HG03175 (cell line): ENCODE measurements around the gene DDRGK1.

ENCODE experiments used
- ATAC-seq: cut with Tn5 transposase; IDR thresholded peaks from one replicate; pipeline ENCODE4 v1.9.1; 2021; ENCODE audit warnings: mild to moderate bottlenecking, moderate library complexity; ENCODE audit not compliant: unreplicated experiment

The DDRGK1 gene

DNA sequence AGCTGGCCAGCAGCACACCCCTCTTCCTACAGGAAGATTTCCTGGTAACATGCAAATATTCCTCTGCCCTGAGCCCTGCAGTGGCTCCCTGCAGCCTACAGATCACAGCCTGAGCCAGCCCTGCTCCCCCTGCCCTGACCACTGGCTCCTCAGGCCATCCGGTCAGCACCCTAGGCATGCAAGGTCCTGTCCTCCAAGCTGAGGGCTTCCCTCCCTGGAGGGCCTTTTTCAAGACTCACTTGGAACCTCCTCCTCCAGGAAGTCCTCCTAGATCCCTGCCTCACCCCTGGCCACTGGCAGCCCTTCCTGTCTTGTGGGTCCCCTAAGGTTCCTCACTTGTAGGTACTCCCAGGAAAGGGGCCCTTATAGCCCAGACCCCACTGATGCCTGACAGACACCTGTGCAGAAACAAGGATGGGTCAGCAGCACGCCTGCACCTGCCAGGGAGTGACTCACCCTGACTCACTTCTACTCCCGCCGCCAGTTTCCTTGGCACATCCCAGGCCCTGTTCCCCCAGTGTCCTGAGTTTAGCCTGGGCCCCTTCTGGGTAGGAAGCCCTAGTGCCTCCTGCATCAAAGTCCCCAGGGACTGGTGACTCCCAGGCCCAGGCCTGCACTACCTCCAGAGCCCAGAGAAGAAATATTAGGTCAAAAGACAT is 31.3 kb upstream of the DDRGK1 start:
- no peak for ATAC-seq

GRCh38 chr20:3233991-3234498 is 29.6 kb upstream of the DDRGK1 start:
- ATAC-seq = no peak

DNA sequence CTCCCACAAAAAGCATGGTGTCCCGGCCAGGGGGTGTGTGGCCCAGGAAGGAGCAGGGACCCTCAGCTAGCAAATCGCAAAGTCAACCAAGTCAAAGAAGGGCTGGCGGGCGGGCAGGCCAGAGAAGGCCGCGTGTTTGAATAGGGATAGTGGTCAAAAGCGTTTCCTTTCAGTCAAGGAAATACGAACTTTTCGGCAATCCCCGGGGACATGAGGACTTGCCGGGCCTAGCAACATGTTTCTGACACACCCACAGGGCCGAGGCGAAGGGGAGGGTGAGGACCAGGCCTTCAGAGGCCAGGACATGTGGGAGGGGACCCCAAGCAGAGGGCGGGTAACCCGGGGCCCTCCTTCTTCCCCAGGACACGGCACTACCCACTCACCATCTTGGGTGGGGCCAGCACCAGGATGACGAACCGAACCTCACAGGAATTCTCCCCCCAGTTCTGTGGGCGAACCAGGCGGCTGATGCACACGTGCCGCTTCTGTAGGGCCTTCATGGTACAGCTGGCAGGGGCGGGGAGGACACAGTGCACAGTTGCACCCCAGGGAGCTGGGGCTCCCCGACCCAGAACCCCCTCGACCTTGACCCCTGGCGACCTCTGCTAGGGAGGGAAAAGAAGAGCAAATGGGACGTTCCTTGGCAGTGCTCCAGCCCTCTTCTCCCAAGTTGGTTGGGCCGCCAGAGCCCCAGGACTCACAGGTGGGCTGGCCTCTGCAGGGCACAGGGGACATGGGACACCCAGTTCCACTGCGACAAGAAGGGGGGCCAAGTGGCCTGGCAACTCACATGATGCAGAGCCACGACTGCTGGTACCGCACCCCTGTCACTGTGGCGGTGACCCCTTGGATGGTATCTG is 28.9 kb upstream of the DDRGK1 start:
- no peak for ATAC-seq

DNA sequence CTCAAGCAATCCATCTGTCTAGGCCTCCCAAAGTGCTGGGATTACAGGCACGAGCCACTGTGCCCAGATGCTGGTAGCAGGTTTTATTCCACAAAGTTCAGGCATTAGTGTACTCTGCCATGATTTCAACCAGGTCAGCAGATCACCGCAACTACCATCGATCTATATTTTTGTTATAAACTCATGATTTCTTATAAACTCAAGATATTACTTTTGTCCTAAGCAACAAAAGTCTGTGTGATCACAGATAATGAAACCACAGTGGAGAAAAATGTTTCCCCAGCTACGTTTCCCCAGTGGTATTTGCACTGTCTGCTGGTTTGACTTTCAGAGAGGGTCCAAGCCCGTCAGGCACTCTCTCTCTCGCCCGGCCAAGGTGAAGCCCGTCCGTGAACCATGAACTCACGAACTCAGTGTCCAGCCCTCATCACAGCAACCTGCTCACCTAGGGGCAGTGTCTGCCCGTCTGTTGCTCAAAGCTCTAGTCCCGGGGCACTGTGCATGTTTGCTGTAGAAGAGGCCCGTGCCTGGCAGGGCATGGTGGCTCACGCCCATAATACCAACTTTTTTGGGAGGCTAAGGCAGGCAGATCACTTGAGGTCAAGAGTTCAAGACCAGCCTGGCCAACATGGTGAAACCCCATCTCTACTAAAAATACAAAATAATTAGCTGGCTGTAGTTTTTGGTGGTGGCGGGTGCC is 27.6 kb upstream of the DDRGK1 start:
- ATAC-seq = no peak

GRCh38 chr20:3231116-3231515 is 26.6 kb upstream of the DDRGK1 start:
- no peak for ATAC-seq

GRCh38 chr20:3229798-3230197 is 25.3 kb upstream of the DDRGK1 start:
- no peak for ATAC-seq

DNA sequence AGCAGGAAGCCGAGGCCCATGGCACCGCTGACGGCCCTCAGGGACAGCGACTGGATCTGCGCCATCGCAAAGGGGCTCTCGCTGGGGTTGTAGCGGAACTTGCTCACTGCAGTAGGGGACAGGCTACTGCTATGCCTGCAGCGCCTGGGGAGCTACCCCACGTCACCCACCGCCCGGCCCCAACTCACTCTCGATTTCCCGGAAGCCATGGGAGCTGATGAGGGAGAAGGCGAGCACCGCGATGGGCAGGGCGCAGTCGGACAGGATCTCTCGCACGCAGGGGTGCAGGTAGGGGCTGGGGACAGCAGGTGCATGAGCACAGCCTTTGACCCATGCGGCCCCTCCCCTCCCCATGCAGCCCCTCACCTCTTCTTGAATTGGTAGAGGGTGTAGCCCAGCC is 24.7 kb upstream of the DDRGK1 start:
- no peak for ATAC-seq

- no peak for ATAC-seq
These were observed 24.2 kb upstream of the DDRGK1 start for GRCh38 chr20:3228750-3229032.

- no peak for ATAC-seq
These were observed 23.7 kb upstream of the DDRGK1 start for GRCh38 chr20:3227936-3228749.

GRCh38 chr20:3227506-3227905 is 23.0 kb upstream of the DDRGK1 start:
- no peak for ATAC-seq

- no peak for ATAC-seq
These were observed 22.4 kb upstream of the DDRGK1 start for GRCh38 chr20:3226864-3227263.

GRCh38 chr20:3226093-3226492 is 21.6 kb upstream of the DDRGK1 start:
- ATAC-seq = no peak

DNA sequence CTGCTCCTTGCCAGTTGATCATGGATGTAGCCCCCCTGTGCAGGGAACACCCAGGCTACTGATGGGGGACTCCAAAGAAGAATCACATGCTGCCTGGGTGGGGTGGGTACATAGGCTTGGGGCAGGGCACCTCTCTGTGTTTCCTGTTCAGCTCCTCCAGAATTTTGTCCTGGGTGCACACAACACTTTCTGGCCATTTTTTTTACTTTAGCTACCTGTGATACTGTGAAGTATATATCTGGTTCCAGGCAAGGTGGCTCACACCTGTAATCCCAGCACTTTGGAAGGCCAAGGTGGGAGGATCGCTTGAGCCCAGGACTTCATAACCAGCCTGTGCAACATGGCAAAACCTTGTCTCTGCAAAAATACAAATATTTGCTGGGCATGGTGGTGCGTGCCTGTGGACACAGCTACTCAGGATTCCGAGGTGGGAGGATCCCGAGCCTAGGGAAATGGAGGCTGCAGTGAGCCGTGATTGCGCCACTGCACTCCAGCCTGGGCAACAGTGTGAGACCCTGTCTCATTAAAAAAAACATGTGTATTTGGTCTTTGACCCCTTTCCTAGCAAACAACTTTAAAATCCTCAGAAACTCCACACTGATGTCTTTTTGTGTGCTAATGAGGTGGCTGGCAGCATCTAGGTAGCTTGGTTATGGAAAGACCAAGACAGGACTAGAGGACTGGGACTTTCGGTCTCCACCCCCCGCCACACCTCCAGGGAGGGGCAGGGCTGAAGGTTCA is 20.4 kb upstream of the DDRGK1 start:
- no peak for ATAC-seq

DNA sequence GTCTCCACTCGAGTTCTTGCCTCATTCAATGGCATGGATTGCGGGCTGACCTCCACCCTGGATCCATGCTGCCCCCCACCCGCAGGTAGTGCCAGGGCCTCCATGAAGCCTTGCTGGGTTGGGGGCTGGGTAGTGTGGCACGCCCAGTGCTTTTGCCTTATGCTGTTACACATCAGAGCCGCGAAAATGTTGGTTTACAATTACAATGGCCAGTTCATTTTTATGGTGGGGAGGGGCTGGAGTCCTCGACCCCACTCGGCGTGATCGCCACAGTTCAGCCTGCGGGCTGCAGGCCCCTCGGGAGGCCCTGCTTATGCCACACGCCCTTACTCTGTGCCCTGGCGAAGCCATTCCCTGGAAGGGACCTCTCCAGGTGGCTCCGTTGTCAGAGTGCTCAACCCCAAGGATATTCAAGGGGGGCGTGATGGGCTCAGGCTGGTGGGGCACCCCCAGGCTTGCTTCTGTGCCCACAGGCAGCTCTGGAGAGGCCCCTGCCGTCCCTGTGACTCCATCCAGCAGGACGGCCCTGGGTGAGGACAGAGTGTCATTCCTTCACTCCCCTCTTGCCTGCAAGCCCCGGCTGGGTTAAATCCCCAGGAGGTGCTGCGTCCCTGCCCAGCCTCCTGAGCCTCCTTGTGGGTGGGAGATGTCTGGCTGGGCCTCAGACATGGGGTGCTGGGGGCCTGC is 19.7 kb upstream of the DDRGK1 start:
- no peak for ATAC-seq

DNA sequence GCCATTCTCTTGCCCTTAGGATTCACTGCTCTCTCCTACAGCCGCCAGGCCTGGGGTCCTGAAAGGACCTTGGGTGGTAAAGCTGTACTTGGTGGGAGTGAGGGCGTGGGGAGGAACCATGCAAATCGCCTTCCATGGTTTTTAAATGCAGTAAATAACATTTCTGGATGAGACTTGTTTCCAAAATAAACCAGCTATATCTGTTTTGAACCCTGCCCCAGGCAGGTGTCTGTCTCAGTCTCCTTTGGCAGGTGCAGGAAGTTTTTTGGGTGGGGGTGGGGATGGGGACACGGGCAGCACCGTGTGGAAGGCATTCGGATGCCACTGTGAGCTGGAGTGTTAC is 19.1 kb upstream of the DDRGK1 start:
- ATAC-seq = no peak

DNA sequence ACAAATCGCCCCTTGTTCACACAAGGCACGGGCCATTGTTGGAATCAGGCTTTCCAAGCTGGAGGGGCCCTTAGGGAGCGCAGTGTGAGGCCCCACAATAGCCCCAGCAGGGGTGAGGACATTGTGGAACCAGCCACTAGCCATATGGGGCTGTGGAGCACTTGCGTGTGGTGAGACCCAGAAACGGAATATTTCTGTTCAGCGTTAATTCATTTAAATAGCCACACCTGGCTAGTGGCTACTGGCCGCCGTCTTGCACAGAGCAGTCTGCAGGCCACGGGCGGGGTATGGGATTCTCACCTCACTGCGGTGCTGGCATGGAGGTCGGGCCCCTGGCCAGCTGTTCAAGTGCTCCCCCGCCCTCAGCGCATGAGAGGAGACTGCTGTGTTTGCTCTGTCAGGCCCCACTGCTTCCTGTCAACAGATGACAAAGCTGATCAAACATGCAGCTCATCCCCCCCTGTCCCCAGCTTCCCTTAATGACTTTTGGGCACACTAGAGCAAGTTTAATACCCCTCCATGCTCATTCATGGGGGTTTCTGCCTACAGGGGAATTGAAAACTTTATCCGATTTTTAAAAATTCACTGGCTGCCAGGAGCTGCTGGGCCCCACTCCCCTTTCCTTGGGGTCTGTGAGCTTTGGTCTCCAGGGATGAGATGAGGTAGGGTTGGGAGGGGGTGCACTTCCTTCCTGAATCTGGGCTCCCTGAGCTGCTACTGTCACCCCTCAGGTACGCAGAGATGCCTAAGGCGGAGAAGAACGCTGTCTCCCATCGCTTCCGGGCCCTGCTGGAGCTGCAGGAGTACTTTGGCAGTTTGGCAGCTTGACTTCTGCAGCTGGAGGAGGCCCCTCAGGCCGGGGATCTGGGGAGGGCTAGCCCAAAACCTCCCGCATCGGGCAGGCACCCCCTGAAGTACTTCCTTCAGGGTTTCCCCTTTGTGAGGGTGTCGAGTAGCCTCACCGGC is 18.4 kb upstream of the DDRGK1 start:
- ATAC-seq = no peak

DNA sequence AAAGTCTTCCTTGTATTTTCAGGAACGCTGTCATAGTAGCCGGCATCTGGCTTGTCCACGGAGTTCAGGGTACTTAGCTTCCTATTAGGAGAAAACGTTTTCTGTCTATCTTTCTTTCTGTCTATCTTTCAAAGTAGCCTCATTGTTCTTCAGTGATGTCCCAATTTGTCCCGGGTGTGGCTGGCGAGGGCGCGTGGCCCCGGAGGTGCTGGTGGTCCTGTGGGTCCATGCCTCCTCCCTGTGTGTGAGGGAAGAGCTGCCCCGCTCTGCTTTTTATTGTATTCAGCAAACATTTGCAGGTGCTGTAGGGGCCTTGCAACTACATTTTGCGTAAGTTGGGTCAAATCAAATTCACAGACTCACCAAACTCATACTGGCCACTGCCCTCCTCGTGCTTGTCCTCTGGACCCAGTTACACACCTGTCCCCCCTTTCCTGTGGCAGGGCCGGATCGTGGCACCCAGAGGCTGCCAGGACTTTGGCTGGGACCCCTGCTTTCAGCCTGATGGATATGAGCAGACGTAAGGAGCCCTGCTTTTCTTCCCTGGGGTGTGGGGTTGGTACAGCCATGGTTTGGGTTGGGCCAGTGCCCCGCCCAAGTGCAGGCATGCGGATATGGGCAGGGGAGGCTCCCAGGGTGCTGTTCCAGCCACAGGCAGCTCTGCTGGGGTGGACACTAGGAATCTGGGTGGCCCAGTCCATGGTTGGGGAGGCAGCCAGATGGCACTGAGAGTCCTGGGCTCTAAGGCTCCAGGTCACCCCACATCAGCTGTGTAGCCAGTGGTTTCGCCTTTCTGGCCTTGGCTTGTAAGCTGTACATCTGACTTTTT is 17.1 kb upstream of the DDRGK1 start:
- no peak for ATAC-seq
